Sigmoid colon (tissue), 7 donors: Measurements from ENCODE around the gene GPR26. TPM values are rescaled to one million over a fixed set of nuclear protein-coding genes. Genes with fewer than 3 reads are reported as not detected.

Experiments
- DNase-seq: peaks from one replicate; pipeline ENCODE4 v3.0.0-alpha.2; 2019
- H3K27ac ChIP-seq, 4 donors: fragments of 200-600 bp; sonication (generic); one replicate each; pipeline ENCODE4 v1.5.1; 2016 to 2019; ENCODE audit warnings: mild to moderate bottlenecking in 1 of 4
- H3K27me3 ChIP-seq, 3 donors: fragments of 200-600 bp; sonication (generic); one replicate each; pipeline ENCODE4 v1.5.1; 2019; ENCODE audit warnings: mild to moderate bottlenecking in 1 of 3
- H3K36me3 ChIP-seq, 4 donors: fragments of 200-600 bp; sonication (generic); one replicate each; pipeline ENCODE4 v1.5.1; 2016 to 2019
- H3K4me1 ChIP-seq, 4 donors: fragments of 200-600 bp; sonication (generic); one replicate each; pipeline ENCODE4 v1.5.1; 2017 to 2019
- H3K4me3 ChIP-seq, 4 donors: fragments of 200-600 bp; sonication (generic); one replicate each; pipeline ENCODE4 v1.5.1; 2017 to 2019; ENCODE audit warnings: mild to moderate bottlenecking in 2 of 4, moderate library complexity in 1 of 4
- H3K9me3 ChIP-seq, 4 donors: fragments of 200-600 bp in 3 of 4; sonication (generic) in 3 of 4; one replicate each; pipeline versions ENCODE4 v1.5.1 to v1.6.1; 2013 to 2019
- EP300 ChIP-seq, 4 donors: sonication (generic); formaldehyde crosslinking; IDR thresholded peaks; one replicate each; pipeline ENCODE4 v1.6.1; 2017; ENCODE audit warnings: antibody characterized with exemption in 4 of 4
- POLR2A ChIP-seq, 2 donors: fragments of 450-650 bp; IDR thresholded peaks; one replicate each; pipeline ENCODE4 v1.6.1; 2016; ENCODE audit warnings: antibody characterized with exemption in 2 of 2, mild to moderate bottlenecking in 2 of 2, moderate library complexity in 2 of 2
- POLR2AphosphoS5 ChIP-seq, 4 donors: sonication (generic); formaldehyde crosslinking; IDR thresholded peaks; one replicate each; pipeline ENCODE4 v1.6.1; 2017; ENCODE audit warnings: antibody characterized with exemption in 4 of 4
- WGBS, 2 donors: extraction: QIAGEN DNeasy Blood & Tissue Kit; methylation state at CpG; one replicate each; pipeline ENCODE4 v1.1.7; 2013; 5-methylcytosine and 5-hydroxymethylcytosine counted together
- intact Hi-C: fragments of 100-400 bp; cut with DNase I; formaldehyde crosslinking; loops from one replicate; pipeline ENCODE4 v1.15.1; 2023
- polyA plus RNA-seq, 3 donors: library from polyadenylated mRNA; stranded (reverse); fragments of 200-250 nt; gene quantifications; one replicate each; pipeline ENCODE4 v1.2.3, GENCODE V29; 2013
- total RNA-seq, 4 donors: library from RNA; depleted of rRNA; stranded (reverse); fragments of >200 nt; gene quantifications; one replicate each; pipeline ENCODE4 v1.1.0, GENCODE V29; 2016
- TF ChIP-seq, protein P1 (sequence below), 4 experiments: fragments of 450-650 bp in 3 of 4; fragments of 200-600 bp in 1 of 4; IDR thresholded peaks; one replicate each; pipeline ENCODE4 v1.5.1; 2016 to 2019; ENCODE audit warnings: antibody characterized with exemption in 4 of 4, mild to moderate bottlenecking in 3 of 4, moderate library complexity in 2 of 4
- donor health status: healthy with polysubstance abuse.
- donor health status: Bipolar disorder and iron deficiency.
- donor health status: healthy.

GPR26 gene, protein sequence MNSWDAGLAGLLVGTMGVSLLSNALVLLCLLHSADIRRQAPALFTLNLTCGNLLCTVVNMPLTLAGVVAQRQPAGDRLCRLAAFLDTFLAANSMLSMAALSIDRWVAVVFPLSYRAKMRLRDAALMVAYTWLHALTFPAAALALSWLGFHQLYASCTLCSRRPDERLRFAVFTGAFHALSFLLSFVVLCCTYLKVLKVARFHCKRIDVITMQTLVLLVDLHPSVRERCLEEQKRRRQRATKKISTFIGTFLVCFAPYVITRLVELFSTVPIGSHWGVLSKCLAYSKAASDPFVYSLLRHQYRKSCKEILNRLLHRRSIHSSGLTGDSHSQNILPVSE
- not detected for total RNA-seq
- polyA plus RNA-seq: not detected

DNA sequence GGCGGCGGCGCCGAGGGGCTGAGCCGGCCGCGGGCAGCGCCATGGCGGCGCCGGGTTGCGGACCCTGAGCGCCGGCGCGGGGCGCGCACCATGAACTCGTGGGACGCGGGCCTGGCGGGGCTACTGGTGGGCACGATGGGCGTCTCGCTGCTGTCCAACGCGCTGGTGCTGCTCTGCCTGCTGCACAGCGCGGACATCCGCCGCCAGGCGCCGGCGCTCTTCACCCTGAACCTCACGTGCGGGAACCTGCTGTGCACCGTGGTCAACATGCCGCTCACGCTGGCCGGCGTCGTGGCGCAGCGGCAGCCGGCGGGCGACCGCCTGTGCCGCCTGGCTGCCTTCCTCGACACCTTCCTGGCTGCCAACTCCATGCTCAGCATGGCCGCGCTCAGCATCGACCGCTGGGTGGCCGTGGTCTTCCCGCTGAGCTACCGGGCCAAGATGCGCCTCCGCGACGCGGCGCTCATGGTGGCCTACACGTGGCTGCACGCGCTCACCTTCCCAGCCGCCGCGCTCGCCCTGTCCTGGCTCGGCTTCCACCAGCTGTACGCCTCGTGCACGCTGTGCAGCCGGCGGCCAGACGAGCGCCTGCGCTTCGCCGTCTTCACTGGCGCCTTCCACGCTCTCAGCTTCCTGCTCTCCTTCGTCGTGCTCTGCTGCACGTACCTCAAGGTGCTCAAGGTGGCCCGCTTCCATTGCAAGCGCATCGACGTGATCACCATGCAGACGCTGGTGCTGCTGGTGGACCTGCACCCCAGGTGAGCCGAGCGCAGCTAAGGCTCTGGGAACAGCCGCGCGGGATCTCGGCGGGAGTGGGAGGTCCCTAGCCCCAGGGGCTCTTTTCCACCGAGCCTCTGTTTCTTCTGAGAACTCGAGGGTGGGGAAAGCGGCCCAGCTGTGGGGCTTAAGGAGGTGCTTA lies at the start of gene GPR26:
TSS of gene GPR26 (plus strand) at position 38 of the 919 bp plus-strand sequence. CDS start at position 91, 53 bp downstream.
- Histone ChIP-seq H3K36me3 (no peaks in the 10 kb centered on the region), H3K4me1 (no peaks in the 10 kb centered on the region), H3K4me3 (no peak within 1 kb of the TSS), H3K9me3 (peaks cover 0 to 3% (median 0%) of the 10 kb centered on the region in 4 donors), H3K27ac (no peak within 1 kb of the TSS), H3K27me3 (peaks cover 6 to 80% (median 50%) of the 10 kb centered on the region in 3 donors)
- WGBS, 2 donors: 44 to 58% methylated on average over 101 of the region's 101 CpGs
- no peak for DNase-seq
- intact Hi-C loops: no loop called here
- TF ChIP-seq POLR2A (IDR thresholded peaks at IDR 0.05) (no peak), POLR2AphosphoS5 (IDR thresholded peaks at IDR 0.05) (no peak), EP300 (IDR thresholded peaks at IDR 0.05) (no peak)
- TF ChIP-seq, protein P1, sequence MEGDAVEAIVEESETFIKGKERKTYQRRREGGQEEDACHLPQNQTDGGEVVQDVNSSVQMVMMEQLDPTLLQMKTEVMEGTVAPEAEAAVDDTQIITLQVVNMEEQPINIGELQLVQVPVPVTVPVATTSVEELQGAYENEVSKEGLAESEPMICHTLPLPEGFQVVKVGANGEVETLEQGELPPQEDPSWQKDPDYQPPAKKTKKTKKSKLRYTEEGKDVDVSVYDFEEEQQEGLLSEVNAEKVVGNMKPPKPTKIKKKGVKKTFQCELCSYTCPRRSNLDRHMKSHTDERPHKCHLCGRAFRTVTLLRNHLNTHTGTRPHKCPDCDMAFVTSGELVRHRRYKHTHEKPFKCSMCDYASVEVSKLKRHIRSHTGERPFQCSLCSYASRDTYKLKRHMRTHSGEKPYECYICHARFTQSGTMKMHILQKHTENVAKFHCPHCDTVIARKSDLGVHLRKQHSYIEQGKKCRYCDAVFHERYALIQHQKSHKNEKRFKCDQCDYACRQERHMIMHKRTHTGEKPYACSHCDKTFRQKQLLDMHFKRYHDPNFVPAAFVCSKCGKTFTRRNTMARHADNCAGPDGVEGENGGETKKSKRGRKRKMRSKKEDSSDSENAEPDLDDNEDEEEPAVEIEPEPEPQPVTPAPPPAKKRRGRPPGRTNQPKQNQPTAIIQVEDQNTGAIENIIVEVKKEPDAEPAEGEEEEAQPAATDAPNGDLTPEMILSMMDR (IDR thresholded peaks at IDR 0.05): no peak

DNA sequence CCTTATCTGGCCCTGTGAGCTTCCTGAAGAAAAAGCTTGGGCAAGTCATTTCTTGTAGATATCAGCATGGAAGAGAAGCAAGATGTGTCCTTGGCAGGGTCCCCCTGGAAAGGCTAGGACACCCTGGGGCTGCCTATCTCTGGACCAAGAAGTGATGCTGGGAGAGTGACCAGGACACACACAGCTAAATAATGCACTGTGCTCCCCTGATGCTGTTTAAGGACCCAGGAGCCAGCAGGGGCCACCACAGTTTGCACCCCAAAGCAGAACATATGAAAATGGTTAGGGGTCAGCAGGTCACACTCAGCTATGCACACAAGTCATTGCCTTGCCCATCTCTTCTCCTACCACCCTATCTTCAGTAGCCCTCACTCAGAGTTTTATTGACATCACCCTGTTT lies 47.9 kb upstream of the GPR26 start:
- TF ChIP-seq EP300 (IDR thresholded peaks at IDR 0.05) (no peak), POLR2A (IDR thresholded peaks at IDR 0.05) (no peak), POLR2AphosphoS5 (IDR thresholded peaks at IDR 0.05) (no peak)
- TF ChIP-seq, protein P1 (IDR thresholded peaks at IDR 0.05): no peak
- intact Hi-C loops: no loop called here
- H3K9me3 ChIP-seq: no peaks in the 10 kb centered on the region
- H3K4me1 ChIP-seq: no peaks in the 10 kb centered on the region
- H3K4me3 ChIP-seq: no peak overlapping the region
- no peak overlapping the region for H3K27ac ChIP-seq
- DNase-seq: no peak
- H3K36me3 ChIP-seq: no peaks in the 10 kb centered on the region
- H3K27me3 ChIP-seq: no peaks in the 10 kb centered on the region

DNA sequence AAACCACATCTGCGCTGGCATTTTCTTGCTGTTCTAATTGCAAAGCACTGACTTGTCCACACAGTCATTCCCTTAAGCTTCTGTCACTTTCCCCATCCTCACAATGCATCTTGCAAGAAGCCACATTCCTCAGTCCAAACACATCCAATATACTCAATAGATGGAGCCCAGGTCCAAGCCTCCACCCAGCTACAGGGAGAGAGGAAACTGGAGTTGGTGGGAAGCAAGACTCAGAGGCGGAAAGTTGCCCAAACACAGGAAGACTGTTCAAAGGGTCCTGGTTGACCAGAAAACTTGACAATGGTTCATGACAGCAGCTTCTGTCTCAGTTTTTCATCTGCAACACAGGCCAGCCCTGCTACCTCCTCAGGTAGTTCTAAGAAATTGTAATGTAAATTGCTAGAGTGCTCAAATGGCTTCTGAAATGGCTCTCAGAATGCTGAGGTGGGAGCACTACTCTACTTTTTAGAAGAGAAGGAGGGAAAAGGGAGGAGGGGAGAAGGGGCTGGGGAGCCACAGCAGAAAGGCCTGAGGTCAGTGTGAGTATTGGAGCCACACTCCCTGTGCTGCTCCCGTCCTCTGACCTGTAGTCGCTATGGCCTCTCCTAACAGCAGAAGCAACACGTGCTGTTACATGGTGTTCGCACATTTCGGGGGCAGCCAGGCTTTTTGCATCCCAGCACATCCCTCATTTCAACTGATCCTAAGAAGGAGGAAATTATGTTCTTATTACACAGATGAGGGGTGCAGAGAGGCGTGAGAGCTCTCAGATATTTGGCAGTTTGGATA lies 46.9 kb upstream of the GPR26 start:
- Histone ChIP-seq H3K4me1 (no peaks in the 10 kb centered on the region), H3K36me3 (no peaks in the 10 kb centered on the region), H3K27ac (no peak overlapping the region), H3K27me3 (no peaks in the 10 kb centered on the region), H3K4me3 (no peak overlapping the region), H3K9me3 (no peaks in the 10 kb centered on the region)
- TF ChIP-seq, protein P1 (IDR thresholded peaks at IDR 0.05): no peak
- TF ChIP-seq POLR2A (IDR thresholded peaks at IDR 0.05) (no peak), EP300 (IDR thresholded peaks at IDR 0.05) (no peak), POLR2AphosphoS5 (IDR thresholded peaks at IDR 0.05) (no peak)
- intact Hi-C loops: no loop called here
- DNase-seq: no peak
- 91 to 92% methylated on average over 8 of the region's 8 CpGs for WGBS, 2 donors

DNA sequence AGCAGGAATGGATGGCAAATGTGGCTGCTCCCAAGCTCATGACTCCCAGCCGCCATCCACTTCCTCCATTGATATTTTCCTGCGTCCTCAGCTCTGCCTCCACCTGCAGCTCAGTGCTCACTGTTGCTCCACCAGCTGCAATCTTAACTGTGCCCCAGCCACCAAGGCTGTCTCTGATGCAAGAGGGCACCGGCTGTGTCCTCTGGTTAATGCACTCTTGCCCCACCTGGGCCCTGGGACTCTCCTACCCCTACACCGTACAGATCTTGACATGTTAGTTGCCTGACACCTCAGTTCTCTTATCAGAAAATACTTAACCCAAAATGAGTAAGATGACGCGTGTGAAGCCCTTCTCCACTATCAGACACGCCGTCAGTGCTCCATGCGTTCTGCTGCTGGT lies 45.5 kb upstream of the GPR26 start:
- no peaks in the 10 kb centered on the region for H3K36me3 ChIP-seq
- H3K27me3 ChIP-seq: no peaks in the 10 kb centered on the region
- no peak overlapping the region for H3K27ac ChIP-seq
- H3K4me3 ChIP-seq: no peak overlapping the region
- DNase-seq: no peak
- TF ChIP-seq POLR2A (IDR thresholded peaks at IDR 0.05) (no peak), POLR2AphosphoS5 (IDR thresholded peaks at IDR 0.05) (no peak), EP300 (IDR thresholded peaks at IDR 0.05) (no peak)
- TF ChIP-seq, protein P1 (IDR thresholded peaks at IDR 0.05): no peak
- no peaks in the 10 kb centered on the region for H3K9me3 ChIP-seq
- 69 to 81% methylated on average over 9 of the region's 9 CpGs for WGBS, 2 donors
- intact Hi-C loops: no loop called here
- no peaks in the 10 kb centered on the region for H3K4me1 ChIP-seq
